GM21717 (cell line): ENCODE data around the gene ZNF2.

Experiments
- ATAC-seq: cut with Tn5 transposase; IDR thresholded peaks from one replicate; pipeline ENCODE4 v1.9.1; 2021; ENCODE audit warnings: mild to moderate bottlenecking, moderate library complexity; ENCODE audit not compliant: unreplicated experiment

ZNF2 gene

DNA sequence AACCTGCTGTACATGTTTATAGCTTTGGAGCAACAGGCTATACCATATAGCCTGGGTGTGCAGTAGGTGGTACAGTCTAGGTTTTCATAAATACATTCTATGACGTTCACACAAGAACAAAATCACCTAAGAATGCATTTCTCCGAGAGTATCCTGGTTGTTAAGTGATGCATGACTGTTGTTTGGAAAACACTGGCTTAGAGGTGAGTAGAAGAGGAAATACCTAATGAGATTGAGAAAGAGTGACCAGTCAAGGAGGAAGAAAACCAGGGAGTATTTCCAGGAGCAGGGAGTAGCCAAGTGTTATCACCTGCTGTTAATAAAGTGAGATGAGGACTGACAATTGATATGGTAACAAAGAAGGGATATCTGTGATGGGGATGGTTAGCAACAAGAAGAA lies 38.8 kb downstream of the ZNF2 start:
- no peak for ATAC-seq

DNA sequence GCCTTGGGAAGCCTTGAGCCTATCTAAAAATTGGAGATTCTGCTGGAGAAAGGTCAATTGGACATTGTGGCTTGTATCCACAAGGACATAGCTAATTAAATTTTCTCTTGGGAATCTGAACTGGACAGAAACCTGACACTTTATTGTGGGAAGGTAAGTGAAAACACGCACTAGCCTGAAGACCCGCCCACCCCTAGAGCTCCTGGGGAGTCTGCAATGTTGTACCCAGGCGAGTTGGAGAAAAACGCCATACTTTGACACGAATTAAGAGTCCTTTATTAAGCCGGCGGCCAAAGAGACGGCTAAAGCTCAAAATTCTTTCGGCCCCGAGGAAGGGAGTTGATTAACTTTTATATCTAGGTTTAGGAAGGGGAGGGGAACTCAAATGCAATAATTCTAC lies 40.5 kb downstream of the ZNF2 start:
- no peak for ATAC-seq

- ATAC-seq: peak; percentile 96
Observed at GRCh38 chr2:95207111-95207961, 41.7 kb downstream of the ZNF2 start, which contains the start of gene ZNF892. ZNF892 (plus strand) TSS chr2:95207521; CDS start chr2:95207816, 295 bp downstream.

- ATAC-seq: no peak
Observed at GRCh38 chr2:95208106-95208505, 42.5 kb downstream of the ZNF2 start.

- no peak for ATAC-seq
Observed at GRCh38 chr2:95215018-95215612, 49.5 kb downstream of the ZNF2 start.

- ATAC-seq: no peak
Observed at GRCh38 chr2:95220449-95220848, 54.8 kb downstream of the ZNF2 start.

GRCh38 chr2:95225658-95226057 lies 60.0 kb downstream of the ZNF2 start:
- ATAC-seq: no peak

- no peak for ATAC-seq
Observed at GRCh38 chr2:95231723-95232122, 66.1 kb downstream of the ZNF2 start.

GRCh38 chr2:95232232-95232631 lies 66.6 kb downstream of the ZNF2 start:
- no peak for ATAC-seq
